ENCODE results near the gene EPHB2.
"Not testable (repeated sequence)": the region's sequence is repeated elsewhere in the genome, so short reads cannot be mapped to it uniquely, and the experiment has no call there.

EPHB2 gene

GRCh38 chr1:22710701-22711049 lies at the start of gene EPHB2:
Gene EPHB2, plus strand, starts transcription at chr1:22710839. Its CDS starts 144 bp downstream, at chr1:22710983.
- no peak for DNase-seq

GRCh38 chr1:22661880-22662279 lies 48.8 kb upstream of the EPHB2 start:
- DNase-seq: no peak

GRCh38 chr1:22662318-22662717 lies 48.3 kb upstream of the EPHB2 start:
- peak; percentile 0 for DNase-seq

GRCh38 chr1:22662986-22663408 lies 47.6 kb upstream of the EPHB2 start:
- DNase-seq: no peak

- DNase-seq: no peak
Observed at GRCh38 chr1:22665752-22666151, 44.9 kb upstream of the EPHB2 start.

GRCh38 chr1:22666412-22666811 lies 44.2 kb upstream of the EPHB2 start:
- DNase-seq: no peak

- DNase-seq: not testable (repeated sequence)
Observed at GRCh38 chr1:22668840-22669239, 41.8 kb upstream of the EPHB2 start.

- DNase-seq: no peak
Observed at GRCh38 chr1:22670352-22670975, 40.2 kb upstream of the EPHB2 start.

- DNase-seq: no peak
Observed at GRCh38 chr1:22671999-22672398, 38.6 kb upstream of the EPHB2 start.

GRCh38 chr1:22673486-22674409 lies 36.9 kb upstream of the EPHB2 start:
- no peak for DNase-seq

GRCh38 chr1:22674410-22674749 lies 36.3 kb upstream of the EPHB2 start:
- DNase-seq: no peak

GRCh38 chr1:22676151-22676550 lies 34.5 kb upstream of the EPHB2 start:
- DNase-seq: not testable (repeated sequence)

- no peak for DNase-seq
Observed at GRCh38 chr1:22676916-22677583, 33.6 kb upstream of the EPHB2 start.

GRCh38 chr1:22677931-22678896 lies 32.4 kb upstream of the EPHB2 start:
- no peak for DNase-seq

- no peak for DNase-seq
Observed at GRCh38 chr1:22680726-22681125, 29.9 kb upstream of the EPHB2 start.

- DNase-seq: no peak
Observed at GRCh38 chr1:22681556-22682276, 28.9 kb upstream of the EPHB2 start.

- no peak for DNase-seq
Observed at GRCh38 chr1:22683547-22683946, 27.1 kb upstream of the EPHB2 start.

- no peak for DNase-seq
Observed at GRCh38 chr1:22685591-22686059, 25.0 kb upstream of the EPHB2 start.

GRCh38 chr1:22687191-22687590 lies 23.4 kb upstream of the EPHB2 start:
- DNase-seq: no peak

GRCh38 chr1:22688466-22688865 lies 22.2 kb upstream of the EPHB2 start:
- no peak for DNase-seq

GRCh38 chr1:22689505-22689904 lies 21.1 kb upstream of the EPHB2 start:
- peak; percentile 29 for DNase-seq

Measured in NCI-H774 (cell line).